HK-2 (cell line): Measurements from ENCODE around the gene HGFAC.

Experiments
- DNase-seq: peaks from one replicate; pipeline ENCODE4 v3.0.0-alpha.2; 2018; ENCODE audit not compliant: unreplicated experiment

HGFAC gene

GRCh38 chr4:3473996-3474765, 32.4 kb downstream of the HGFAC start:
- no peak for DNase-seq

GRCh38 chr4:3475041-3475712, 33.4 kb downstream of the HGFAC start:
- DNase-seq = no peak

GRCh38 chr4:3475713-3476260, 34.0 kb downstream of the HGFAC start:
- no peak for DNase-seq

- no peak for DNase-seq
Observed at GRCh38 chr4:3476341-3476747, 34.6 kb downstream of the HGFAC start.

GRCh38 chr4:3476936-3477749, 35.4 kb downstream of the HGFAC start:
- no peak for DNase-seq

GRCh38 chr4:3477750-3478430, 36.1 kb downstream of the HGFAC start:
- DNase-seq = no peak

- no peak for DNase-seq
Observed at GRCh38 chr4:3478446-3479357, 36.9 kb downstream of the HGFAC start.

- DNase-seq = no peak
Observed at GRCh38 chr4:3479358-3480101, 37.8 kb downstream of the HGFAC start.

- peak; percentile 94 for DNase-seq
Observed at GRCh38 chr4:3480528-3481112, 38.9 kb downstream of the HGFAC start.

GRCh38 chr4:3481113-3481531, 39.4 kb downstream of the HGFAC start:
- no peak for DNase-seq

- no peak for DNase-seq
Observed at GRCh38 chr4:3481783-3482393, 40.1 kb downstream of the HGFAC start.

GRCh38 chr4:3482707-3483106, 40.9 kb downstream of the HGFAC start:
- no peak for DNase-seq

GRCh38 chr4:3483471-3483921, 41.7 kb downstream of the HGFAC start:
- DNase-seq = peak; percentile 42

- DNase-seq = peak; percentile 90
Observed at GRCh38 chr4:3484057-3484973, 42.5 kb downstream of the HGFAC start.

- DNase-seq = no peak
Observed at GRCh38 chr4:3485011-3485791, 43.4 kb downstream of the HGFAC start.

- DNase-seq = no peak
Observed at GRCh38 chr4:3485886-3486540, 44.2 kb downstream of the HGFAC start.
